Smooth muscle cell of the brain vasculature (primary cell): ENCODE data around the gene KY.
A peak's percentile ranks its signal among the peaks of the same experiment; 100 is the strongest.
"Not testable (repeated sequence)": the region's sequence is repeated elsewhere in the genome, so short reads cannot be mapped to it uniquely, and the experiment has no call there.

Experiments used
- DNase-seq: peaks from one replicate; pipeline ENCODE4 v3.0.0-alpha.2; 2012; ENCODE audit warnings: low read depth, low spot score

The KY gene

DNA sequence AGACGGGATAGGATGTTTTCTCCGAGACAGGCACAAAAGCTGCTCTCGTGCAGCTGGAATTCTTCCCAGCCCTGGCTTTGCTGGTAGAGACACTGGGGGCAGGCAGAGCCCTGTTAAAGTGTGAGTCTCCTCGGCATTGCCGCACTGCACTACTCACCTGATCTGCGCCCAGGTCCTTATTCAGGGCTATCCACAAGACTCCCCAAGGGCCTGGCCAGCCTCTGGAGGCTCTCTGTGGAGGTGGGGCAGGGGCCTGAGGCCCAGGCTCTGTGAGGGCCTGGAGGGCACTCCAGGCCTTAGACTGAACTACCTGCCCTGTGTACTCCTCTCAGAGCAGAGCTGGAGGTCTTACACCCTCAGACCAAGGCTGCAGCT is 48.4 kb downstream of the KY start:
- DNase-seq = no peak

DNA sequence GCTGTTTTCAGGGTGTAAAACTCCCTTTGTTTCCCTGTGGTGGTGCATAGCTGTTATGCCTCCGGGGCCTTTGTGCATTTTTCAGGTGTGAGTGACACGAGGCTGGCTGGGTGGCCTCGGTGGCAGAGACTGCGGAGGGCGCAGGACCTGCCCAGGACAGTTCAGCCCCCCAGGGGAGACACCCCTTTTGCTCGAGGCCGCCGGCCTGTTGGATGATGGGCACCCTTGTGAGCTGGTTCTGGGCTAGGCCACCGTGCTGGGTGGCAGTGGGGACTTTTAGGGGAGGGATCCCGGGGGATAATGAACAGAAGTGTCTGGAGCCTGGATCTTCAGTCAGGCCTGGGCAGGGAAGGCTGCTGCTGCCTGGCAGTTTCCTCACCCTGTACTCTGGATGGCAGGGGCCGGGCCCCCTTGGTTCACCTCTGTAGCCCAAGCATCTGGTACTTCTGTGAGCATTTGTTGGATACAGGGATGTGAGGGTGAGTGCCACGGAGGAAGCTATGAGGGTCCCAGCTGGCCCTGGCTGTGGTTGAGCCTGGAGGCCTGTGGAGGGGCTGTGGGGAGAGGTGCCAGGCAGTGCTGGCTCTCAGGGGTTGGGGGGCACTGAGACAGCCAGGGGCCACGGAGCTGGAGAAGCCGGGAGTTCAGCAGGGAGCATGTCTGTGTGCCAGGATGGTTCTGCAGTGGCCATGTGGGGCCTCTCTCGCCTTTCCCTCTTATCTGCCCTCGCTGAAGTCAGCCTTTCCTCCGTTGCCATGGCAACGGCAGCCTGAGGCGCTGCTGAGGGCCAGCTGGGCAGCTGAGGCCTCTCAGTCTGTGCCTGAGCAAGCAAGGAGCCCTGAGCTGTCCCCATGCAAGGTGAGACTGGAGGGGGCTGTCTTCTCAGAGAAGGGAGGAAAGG is 49.0 kb downstream of the KY start:
- DNase-seq = no peak

DNA sequence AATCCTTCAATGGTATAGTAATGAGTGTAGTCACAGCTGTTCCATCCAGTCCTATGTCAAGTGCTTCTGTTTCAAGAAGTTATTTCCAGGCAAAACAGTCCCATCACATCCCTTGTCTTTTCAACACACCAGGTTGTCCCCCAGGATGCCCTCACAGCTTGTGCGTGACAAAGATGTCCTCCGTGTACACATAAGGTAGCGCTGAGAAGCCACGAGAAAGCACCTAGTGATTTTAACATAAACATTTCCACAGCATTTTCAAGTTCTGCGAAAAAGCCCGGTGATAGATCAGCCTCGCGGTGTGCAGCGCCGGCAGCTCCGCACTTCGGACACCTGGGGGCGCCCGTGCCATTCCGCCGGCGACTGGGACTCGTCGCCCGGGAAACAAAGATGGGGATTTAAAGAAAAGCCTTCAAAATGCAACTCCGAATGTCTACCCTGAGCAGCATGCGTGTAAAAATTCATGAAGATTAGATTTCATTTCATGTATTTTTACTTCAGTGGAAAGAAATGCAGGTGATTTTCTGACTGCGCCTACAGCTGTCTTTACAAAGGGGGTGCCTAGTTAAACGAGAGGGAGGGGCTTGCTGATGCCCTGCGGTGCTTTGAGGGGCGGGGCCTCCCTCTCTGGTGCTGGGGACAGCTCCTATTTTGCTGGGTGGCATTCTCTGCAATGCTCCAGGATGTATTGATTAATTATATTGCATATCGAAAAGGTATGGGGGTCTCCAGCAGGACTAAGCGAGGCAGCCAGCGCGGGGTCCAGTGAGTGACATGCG is 49.9 kb downstream of the KY start:
- DNase-seq = peak; percentile 57

DNA sequence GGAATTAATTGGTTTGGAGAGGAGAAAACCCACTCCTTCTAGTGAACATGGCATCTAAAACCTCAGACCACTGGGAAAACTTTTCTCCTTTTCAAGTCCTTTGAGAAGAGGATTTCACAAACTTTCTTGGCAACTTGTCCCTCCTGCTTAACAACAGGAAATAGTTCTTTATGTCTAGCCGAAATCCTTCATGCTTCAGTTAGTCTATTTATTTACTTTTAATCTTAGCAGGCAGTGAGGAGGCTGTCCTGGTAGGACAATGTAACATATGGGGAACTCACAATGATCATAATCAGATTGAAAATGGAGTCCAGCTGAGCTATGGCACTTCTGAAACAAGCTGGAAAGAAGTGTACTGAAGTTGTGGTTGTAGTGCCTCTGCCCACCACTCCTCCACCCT is 50.6 kb downstream of the KY start:
- DNase-seq = no peak

DNA sequence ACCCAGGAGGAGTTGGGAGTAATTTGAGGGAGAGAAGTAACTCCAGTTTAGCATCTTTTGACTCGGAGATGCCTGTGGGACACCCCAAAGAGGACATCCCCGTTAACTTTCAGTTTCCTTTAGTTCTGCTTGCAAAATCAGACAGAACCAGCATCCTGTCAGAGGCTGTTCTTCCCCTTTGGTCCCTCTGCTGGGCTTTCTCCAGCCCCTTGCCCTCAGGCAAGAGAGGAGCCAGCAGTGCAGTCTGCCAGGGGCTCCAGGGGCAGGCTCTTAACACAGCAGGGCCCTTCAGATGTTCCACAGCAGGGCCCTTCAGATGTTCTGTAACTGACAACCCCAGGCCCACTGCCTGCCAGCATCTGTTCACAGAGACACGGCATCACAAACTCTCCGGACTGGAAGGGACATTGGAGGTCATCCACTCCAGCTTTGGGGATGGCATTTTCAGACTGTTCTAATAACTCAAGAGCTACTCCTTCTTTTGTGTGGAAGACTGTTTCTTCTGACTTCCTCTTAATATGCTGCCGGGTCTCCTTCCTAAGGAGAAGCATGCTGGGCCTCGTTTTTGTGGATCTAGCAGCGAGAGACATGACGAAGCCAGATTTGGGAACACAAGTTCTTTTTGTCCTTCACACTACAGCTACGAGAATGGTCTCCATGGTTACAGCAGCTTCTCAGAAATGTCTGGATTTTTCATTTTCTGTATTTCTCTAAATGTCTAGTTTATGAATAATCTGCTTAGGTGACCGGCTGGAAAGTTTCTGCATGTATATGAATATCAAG is 51.9 kb downstream of the KY start:
- DNase-seq = no peak

DNA sequence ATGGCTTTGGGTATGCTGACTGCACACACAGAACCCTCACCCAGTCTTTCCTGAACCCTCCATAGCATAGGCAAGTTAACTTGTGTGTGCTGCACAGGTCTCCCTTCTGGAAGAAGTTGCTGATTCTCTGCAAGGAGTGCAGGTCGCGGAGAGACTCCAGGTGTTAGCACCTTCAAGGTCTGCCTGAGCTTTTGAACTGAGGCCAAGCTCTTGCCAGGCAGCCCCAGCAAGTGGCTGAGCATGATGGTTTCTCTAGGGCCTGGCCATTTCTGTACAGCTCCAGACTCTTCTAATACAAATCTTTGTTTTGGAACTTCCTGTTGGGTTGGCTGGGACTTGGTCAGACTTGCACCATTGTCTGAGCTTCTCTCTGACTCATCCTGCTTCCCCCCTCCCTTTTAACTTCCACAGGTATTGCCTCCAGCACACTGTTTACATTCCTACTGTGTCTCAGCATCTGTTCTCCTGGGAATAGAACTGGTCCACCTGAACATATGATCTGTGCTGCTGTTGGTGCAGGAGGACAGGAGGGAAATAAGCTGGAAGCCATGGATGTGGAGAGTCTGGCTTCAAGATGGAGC is 53.3 kb downstream of the KY start:
- no peak for DNase-seq

DNA sequence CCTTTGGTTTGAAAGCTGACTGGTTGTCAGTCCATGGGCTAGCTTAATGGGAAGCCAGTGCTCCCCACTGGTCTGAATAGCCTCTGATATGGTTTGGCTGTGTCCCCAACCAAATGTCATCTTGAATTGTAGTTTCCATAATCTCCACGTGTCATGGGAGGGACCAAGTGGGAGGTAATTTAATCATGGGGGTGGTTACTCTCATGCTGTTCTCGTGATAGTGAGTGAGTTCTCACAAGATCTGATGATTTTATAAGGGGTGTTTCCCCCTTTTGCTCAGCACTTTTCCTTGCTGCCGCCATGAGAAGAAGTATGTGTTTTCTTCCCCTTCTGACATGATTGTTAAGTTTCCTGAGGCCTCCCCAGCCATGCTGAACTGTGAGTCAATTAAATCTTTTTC is 55.8 kb downstream of the KY start:
- not testable (repeated sequence) for DNase-seq

DNA sequence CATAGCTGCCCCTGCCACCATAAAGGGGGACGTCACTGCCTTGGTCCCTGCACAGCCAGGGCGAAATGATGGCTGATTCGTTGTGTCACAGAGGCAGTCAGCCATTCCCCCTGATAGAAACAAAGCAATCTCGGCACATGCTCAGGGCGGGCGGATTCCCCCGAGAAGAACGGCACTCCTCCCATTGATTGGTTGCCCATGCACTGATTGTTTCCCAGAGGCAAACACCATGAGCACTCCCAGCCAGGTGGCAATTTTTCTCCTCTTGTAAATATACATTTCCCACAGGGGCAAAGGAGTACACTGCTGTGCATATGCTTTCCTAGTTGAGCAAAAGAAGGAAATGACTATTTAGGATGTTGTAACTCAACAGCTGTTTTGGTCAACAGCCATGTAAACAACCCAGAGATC is 56.5 kb downstream of the KY start:
- DNase-seq = no peak

DNA sequence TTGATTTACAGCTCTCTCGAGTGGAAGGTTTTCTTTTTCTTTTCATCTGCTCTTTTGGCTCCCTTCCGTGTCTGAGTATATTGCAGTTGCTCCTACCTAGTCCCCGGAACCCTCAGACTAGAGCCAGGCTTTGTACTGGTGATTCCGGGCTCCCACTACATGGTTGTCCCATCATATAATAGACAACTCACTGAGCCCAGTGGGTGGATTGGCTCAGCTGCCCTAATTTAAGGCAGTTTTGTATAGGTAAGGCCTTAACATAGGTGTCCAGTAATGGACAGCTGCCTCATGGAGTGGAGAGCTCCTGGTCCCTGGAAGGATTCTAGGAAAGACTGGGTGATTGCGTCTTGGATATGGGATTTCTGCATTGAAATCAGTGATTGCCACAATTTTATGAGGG is 58.0 kb downstream of the KY start:
- DNase-seq = no peak

DNA sequence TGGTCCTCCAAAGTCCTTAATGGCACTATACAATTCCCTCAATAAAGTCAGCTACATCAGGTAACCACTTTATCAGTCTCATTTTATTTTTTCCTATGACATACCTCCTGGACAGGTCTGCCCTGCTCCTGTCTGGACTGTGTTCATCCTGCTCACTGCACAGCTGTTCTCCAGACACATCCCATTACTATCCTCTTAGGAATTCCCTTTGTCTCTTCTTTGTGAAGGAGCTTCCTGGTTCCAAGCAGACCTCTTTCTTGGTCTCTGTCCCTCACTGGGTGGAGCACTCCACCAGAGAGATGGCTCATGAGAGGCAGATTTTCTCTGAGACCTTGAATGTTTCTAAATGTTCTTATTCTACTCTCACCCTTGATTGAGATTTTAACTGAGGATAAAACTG is 60.1 kb downstream of the KY start:
- no peak for DNase-seq

DNA sequence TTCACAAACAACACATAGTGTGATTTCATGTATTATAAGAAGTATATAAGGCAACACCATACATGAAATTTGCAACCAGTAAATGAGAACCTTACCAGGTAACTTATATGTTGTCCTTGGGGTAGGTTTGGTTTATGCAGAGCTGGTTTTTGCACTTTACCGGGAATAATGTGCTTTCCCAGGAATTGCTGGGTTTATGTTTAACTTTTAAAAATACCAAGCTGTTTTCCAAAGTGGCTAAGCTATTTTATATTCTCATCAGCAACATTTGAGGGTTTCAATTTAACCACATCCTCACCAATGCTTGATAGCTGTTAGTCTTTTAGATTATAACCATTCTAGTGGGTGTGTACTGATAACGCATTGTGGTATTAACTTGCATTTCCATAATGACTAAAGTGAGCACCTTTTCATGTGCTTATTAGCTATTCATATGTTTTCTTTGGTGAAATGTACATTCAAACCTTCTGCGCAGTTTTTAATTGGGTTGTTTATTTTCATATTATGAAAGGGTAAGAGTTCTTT is 71.6 kb downstream of the KY start:
- no peak for DNase-seq

DNA sequence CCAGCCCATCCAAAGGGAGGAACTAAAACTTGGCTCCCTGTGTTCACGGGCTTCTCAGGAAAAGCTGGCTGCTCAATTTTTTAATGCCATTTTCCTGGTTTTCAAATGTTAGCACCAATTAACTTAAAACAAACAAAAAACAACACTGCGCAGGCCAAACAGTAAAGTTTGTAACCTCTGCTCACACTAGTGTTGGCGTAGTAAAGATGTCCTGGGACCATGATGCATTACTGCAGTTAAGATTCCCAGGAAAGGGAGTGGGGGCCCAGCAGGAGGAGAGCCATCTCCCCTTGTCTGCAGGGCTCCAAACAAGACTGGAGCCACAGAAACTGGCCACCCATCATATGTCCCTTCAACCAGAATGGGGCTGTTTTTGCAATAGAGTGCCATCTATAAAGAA is 74.0 kb downstream of the KY start:
- no peak for DNase-seq

DNA sequence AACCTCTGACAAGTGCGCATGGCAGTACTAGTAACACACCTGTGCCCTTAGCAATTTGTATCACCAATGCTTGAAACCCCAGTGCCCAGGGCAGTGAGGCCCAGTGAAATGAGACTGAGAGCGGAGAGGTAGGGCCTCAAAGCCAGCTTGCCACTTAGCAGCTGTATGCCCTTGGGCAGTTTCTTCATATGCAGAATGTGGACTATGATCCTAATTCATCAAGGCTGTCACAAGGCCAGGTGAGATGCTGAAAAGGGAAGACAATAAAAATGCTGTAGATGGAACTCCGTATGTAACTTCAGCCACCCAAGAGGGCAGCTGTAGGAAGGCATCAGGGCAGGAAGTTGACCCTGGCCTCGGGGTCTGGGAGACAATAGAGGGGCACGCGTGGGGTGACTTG is 74.4 kb downstream of the KY start:
- no peak for DNase-seq

DNA sequence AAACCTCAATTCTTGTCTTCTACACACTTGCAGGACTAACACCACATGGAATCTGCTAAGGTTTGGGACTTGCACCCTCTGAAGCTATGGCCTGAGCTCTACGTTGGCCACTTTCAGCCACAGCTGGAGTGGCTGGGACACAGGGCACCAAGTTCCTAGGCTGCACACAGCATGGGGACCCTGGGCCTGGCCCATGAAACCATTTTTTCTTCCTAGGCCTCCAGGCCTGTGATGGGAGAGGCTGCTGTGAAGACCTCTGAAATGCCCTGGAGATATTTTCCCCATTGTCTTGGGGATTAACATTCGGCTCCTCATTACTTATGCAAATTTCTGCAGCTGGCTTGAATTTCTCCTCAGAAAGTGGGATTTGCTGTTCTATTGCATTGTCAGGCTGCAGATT is 80.9 kb downstream of the KY start:
- DNase-seq = not testable (repeated sequence)

DNA sequence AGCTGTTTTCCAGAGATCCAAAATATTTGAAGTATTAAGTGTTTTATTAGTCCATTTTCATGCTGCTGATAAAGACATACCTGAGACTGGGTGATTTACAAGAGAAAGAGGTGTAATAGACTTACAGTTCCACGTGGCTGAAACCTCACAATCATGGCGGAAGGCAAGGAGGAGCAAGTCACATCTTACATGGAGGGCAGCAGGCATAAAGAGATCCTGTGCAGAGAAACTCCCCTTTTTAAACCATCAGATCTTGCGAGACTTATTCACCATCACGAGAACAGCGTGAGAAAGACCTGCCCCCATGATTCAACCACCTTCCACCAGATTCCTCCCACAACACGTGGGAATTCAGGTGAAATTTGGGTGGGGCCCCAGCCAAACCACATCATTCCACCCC is 82.0 kb downstream of the KY start:
- DNase-seq = no peak

DNA sequence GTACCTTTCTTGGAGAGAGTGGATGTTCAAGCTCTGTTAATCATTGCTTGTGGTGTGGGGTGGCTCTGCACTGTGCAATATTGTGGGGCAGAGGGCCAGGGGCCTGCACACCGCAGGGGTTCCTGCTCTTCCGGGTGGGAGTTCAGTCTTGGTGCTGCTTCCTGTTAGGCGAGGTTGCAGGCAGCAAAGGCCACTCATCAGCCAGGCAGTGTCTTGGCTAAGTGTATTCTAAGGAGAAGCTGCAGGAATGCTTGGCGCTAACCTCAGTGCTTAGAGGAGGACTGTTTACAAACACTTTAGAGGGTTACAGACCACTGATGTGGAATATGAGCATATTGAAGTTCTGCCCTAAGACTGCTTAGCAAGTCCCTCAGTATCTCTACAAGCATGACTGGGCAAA is 83.2 kb downstream of the KY start:
- peak; percentile 1 for DNase-seq

DNA sequence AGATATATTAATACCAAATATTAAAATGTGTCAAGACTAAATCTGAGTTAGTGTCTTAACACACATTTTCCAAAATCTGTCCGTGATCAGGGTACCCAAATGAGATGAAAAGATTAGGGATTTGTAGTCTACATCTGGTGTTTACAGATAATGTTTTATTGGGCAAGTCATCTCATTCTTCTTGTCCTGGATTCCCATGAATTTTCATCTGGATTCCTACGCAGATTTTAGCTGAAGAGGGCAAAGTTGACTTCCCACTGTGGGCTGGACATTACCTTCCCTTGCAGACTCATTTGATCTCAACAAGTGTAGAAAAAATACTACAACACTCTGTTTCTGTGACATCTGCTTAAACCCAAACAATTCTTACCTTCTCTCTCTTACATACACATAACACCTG is 85.8 kb downstream of the KY start:
- no peak for DNase-seq

DNA sequence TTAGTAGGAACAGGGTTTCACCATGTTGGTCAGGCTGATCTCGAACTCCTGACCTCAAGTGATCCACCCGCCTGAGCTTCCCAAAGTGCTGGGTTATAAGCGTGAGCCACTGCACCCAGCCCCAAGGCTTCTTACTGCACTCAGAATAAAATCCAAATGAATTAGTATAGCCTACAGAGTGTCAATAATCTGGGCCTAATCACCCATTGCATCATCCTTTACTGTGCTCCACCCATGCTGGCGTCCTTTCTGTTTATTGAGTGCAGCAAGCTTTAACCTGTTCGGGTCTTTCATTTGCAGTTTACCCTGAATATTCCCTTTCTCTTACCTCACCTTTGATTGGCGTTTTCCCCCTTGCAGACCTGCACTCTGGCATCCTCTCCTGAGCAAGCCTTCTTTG is 87.2 kb downstream of the KY start:
- DNase-seq = no peak

DNA sequence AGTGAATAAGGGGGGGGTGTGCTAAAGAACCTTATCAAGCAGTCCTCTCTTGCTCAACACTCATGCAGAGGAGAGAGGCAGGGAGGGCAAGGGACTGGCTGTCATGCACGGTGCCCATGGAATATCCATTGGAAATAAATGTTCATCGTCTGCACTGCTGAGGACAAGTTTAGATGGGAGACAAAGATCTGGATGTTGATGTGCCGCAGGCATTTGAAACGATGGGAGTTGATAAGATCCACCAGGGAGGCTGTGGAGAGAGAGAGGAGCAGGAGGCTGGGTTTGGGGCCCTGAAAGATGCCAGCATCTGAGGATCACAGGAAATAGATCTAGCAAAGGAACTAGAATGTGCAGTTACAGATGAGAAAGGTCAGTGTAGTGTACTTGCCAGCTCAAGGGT is 88.8 kb downstream of the KY start:
- DNase-seq = no peak

DNA sequence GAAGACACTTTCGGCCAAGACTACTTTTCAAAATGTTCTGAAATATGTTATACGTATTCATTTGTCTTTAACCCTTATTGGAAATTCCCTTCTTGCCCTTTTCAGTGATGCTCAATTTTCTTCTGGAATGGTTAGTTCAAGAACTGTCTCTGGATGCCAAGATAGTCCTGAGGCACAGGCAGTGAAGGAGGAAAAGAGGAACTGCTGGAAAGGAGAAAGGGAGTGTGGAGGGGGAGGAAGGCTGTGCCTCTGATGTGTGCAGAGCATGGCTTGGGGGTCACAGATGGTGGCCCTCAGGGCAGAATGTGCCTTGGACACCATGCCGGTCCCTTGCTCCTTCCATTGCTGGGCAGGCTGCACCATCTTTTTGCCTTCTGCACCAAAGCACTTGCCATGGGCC is 91.2 kb downstream of the KY start:
- no peak for DNase-seq
